Kidney capillary endothelial cell (primary cell): ENCODE data around the gene NOB1.
"Not testable (repeated sequence)": the region's sequence is repeated elsewhere in the genome, so short reads cannot be mapped to it uniquely, and the experiment has no call there.

Experiments
- DNase-seq: peaks from one replicate; pipeline ENCODE4 v3.0.0-alpha.2; 2018; ENCODE audit warnings: low spot score

The NOB1 gene

GRCh38 chr16:69754469-69755310 is at the start of gene NOB1:
Gene NOB1 (minus strand): TSS chr16:69754926. CDS start chr16:69754910, 16 bp downstream.
- DNase-seq = peak; percentile 99

GRCh38 chr16:69804297-69804696 is 49.6 kb upstream of the NOB1 start:
- DNase-seq = no peak

GRCh38 chr16:69799611-69800031 is 44.9 kb upstream of the NOB1 start:
- no peak for DNase-seq

- DNase-seq = no peak
Observed at GRCh38 chr16:69798466-69798865, 43.7 kb upstream of the NOB1 start.

GRCh38 chr16:69796285-69797118 is 41.8 kb upstream of the NOB1 start:
- DNase-seq = peak; percentile 42

DNA sequence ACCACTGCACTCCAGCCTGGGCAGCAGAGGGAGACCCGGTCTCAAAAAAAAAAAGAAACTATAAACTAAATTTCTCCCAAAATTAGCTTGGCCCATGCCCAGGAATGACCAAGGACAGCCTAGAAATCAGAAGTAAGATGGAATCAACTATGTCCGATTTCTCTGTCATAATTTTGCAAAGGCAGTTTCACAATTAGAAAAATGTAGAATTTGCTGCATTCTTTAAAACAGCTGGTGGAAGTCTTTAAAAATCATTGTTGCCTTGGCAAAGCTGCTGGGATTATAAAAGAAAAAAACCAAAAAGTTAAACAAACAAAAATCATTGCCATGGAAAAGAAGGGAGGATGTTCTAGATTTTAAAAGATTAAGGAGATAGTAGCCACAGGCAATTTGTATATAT is 39.8 kb upstream of the NOB1 start:
- no peak for DNase-seq

- no peak for DNase-seq
Observed at GRCh38 chr16:69793526-69793925, 38.8 kb upstream of the NOB1 start.

DNA sequence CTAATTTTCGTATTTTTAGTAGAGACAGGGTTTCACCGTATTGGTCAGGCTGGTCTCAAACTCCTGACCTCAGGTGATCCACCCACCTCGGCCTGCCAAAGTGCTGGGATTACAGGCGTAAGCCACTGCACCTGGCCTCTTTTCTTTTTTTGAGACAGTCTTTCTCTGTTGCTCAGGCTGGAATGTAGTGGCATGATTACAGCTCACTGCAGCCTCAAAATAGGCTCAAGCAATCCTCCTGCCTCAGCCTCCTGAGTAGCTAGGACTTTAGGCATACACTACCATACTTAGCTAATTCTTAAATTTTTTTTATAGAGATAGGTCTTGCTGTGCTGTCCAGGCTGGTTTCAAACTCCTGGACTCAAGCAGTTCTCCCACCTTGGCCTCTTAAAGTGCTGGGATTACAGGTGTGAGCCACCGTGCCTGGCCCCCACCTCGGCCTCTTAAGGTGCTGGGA is 36.7 kb upstream of the NOB1 start:
- DNase-seq = not testable (repeated sequence)

DNA sequence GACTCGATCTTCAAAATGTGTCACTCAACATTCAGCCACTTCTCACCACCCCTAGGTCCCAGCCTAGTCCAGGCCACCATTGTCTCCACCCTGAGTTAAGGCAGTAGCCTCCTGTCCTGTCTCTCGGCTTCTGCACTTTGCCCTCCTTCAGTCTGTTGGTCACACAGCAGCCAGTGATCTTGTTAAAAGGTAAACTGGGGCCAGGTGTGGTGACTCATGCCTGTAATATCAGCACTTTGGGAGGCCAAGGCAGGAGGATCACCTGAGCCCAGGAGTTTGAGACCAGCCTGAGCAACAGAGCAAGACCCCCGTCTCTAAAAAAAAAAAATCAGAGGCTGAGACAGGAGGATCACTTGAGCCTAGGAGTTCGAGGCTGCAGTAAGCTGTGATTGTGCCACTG is 33.2 kb upstream of the NOB1 start:
- no peak for DNase-seq

DNA sequence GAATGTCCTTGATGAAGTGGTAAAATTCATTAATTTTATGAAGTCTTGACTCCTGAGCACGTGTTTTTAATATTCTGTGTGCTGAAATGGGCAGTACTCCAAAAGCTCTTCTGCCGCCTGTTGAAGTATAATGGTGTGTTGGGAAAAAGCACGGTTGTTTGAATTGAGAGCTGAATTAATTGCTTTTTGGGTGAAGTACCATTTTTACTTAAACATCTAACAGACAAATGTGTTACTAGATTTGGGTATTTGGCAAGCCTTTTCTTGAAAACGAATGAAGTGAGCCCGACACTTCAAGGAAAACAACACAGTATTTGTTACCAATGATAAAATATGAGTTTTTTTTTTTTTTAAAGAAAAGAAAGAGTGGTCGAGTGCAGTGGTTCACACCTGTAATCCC is 29.9 kb upstream of the NOB1 start:
- DNase-seq = no peak

GRCh38 chr16:69781118-69781517 is 26.4 kb upstream of the NOB1 start:
- DNase-seq = no peak

- no peak for DNase-seq
Observed at GRCh38 chr16:69779724-69780123, 25.0 kb upstream of the NOB1 start.

DNA sequence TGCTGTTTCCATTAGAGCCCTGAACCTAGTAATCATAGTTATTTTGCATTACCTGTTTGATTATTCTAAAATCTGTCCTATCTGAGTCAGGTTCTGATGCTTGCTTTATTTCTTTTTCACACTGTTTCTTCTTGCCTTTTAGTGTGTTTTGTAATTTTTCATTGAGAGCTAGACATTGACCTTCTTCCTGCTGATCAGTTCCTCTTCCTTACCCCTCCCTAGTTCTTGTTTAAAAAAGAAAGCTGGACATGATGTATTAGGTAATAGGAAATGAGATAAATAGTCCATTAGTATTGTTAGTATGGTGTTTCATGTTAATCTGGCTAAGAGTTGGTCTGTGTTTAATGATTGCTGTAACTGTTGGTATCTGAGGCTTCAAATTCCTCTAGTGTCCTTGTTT is 20.8 kb upstream of the NOB1 start:
- no peak for DNase-seq

DNA sequence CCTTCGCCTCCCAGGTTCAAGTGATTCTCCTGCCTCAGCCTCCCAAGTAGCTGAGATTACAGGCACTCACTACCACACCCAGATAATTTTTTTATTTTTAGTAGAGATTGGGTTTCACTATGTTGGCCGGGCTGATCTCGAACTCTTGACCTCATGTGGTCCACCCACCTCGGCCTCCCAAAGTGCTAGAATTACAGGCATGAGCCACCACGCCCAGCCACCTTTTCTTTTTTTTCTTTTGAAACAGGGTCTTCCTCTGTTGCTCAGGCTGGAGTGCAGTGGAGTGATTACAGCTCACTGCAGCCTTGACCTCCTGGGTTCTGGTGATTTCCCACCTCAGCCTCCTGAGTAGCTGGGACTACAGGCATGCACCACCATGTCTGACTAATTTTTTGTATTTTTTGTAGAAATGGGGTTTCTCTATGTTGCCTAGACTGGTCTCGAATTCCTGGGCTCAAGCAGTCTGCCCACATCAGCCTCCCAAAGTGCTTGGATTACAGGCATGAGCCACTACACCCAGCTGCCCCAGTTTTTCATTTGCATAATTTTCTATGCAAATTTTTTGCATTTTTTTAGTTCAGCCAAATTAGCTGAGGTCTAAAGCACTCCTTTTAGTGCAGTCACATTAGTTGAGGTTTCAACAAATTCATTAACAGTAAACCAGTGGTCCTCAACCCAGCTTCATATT is 18.7 kb upstream of the NOB1 start:
- DNase-seq = no peak

DNA sequence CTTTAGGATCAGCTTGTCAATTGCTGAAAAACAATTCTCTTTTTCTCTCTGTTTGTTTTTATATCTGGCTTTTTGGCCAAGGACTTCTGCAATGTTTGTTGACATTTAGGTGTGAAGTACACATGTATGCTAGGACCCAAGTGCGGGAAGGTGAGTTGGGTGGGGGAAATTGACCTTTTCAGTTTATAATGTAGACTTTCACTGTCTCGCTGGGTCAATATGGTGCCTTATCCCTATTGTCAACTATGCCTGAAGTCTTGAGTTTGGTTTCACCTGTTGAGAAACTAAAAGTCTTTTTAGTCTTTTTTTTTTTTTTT is 16.9 kb upstream of the NOB1 start:
- DNase-seq = no peak

DNA sequence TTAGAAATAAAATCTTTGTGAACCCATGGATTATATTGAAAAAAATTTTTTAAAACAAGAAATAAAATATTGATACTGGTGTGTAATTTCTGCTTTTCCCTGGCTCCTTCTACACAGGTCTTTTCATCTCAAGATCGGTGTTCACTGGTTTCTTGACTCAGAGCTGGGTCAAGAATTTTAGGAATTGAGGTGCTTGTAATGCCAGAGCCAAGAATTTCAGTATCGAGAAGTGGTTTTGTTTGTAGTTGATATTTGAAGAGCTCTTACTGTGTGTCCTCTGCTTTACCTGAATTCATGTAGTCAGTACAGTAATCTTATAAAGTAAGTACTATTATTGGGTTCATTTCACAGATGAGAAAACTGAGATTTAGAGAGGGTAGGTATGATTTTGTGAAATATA is 14.7 kb upstream of the NOB1 start:
- DNase-seq = no peak

DNA sequence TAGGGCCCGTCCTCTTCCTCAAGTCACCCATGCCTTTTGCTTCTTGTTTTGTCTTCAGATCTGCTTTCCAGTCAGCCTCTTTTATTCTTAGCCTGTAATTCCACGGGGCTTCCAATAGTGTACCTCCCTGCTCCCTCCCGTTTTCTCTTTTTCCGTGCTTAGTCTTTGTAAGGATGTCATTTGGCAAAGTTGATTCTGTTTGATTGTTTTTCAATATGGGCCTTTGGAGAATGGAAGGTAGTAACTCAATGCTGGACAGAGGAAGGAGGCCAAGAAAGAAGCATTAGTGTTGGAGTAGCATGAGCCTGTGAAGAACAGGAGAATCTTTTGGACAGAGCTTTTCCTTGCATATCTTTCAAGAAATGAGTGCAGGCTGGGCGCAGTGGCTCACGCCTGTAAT is 13.9 kb upstream of the NOB1 start:
- DNase-seq = no peak

DNA sequence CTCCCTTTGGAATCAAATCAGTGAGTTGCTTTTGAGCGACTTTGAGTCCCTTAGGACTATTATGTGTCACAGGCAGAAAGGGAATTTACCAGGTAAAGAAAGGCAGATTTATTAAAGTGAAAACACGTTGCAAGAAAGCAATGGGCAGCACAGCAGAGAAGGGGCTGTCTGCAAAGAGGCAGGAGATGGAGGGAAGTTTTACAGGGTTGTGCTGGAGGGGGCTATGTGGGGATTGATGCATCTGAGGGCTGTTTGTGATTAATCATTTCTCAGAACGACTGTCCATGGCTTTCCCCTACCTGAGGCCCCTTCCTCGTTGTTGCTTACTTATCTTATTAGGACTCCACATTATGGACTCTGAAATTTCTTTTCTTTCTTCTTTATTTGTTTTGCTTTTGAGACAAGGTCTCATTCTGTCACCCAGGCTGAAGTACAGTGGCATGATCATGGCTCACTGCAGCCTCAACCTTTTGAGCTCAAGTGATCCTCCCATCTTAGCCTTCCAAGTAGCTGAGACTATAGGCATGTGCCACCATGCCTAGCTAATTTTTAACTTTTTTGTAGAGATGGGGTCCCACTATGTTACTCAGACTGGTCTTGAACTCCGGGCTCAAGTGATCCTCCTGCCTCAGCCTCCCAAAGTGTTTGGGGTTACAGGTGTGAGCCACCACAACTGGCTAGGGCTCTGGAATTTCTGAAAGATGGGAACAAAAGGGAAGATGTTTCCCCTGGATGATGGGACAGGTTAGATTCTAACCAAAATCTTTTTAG is 12.9 kb upstream of the NOB1 start:
- DNase-seq = no peak

GRCh38 chr16:69763599-69763942 is 8.8 kb upstream of the NOB1 start:
- no peak for DNase-seq

DNA sequence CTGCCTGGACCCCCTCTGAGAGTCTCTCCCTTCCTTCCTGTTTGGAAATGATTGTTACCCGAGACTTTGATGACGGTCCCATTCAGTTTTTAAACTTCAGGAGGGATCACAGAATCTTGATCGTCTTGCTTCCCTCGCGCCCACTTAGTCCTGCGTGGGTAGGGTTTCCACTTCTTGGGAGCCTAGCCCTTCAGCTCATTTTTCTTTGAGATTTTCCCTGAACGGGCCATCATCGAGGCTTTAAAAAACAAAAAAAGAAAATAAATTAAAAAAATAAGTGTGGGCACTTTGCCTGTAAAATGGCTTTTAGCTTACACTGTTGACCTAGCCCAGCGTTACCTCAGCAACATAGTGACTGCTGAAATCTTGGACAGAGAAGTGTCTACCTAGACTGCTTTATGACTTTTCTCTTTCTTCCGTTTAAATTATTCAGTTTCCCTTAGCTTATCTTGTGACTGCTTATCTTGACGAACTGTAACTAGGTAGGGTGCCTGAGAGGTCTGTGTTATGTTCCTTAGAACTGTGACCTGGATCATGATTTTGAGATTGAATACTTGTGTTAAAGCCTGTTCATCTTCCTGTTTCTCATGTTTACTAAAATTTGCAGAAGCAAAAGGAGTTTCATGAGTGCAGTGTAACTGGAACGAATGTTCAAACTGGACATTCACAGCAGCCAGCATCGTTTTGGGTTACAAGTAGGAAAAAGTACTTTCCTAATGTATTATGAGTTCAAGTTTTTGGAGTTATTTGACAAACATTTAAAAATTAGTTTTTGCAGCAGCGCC is 8.3 kb upstream of the NOB1 start:
- peak; percentile 12 for DNase-seq
